Right renal cortex interstitium (tissue), 3 donors: ENCODE data around the gene HCN2. TPM values are rescaled to one million over a fixed set of nuclear protein-coding genes. Genes with fewer than 3 reads are reported as not detected.

Source experiments
- polyA plus RNA-seq, 3 donors: library from polyadenylated mRNA; unstranded; fragments of 120-200 nt; gene quantifications; one replicate each; pipeline ENCODE4 v1.2.1, GENCODE V29; 2013; ENCODE audit not compliant: insufficient read length in 3 of 3

Gene HCN2
- polyA plus RNA-seq, 3 donors: 0.17 to 0.25 (median 0.24) TPM

Other genes starting within 250 kb of the HCN2 start
- 10 to 100 TPM; 19.5 to 24.0 (median 22.0) TPM for gene MIER2, start 245.1 kb upstream of the HCN2 start, polyA plus RNA-seq
- gene C2CD4C, start 180.7 kb upstream of the HCN2 start, polyA plus RNA-seq: 1 to 10 TPM; 1.1 to 1.4 (median 1.2) TPM
- gene SHC2, start 128.8 kb upstream of the HCN2 start, polyA plus RNA-seq: 10 to 100 TPM; 21.5 to 25.9 (median 21.5) TPM
- gene MADCAM1, start 93.4 kb upstream of the HCN2 start, polyA plus RNA-seq: 1 to 10 TPM; 2.3 to 3.9 (median 2.3) TPM
- 1 to 10 TPM; 4.3 to 6.7 (median 5.8) TPM for gene TPGS1, start 82.4 kb upstream of the HCN2 start, polyA plus RNA-seq
- 10 to 100 TPM; 53.8 to 68.8 (median 55.4) TPM for gene CDC34, start 58.1 kb upstream of the HCN2 start, polyA plus RNA-seq
- gene GZMM, start 45.8 kb upstream of the HCN2 start, polyA plus RNA-seq: under 1 TPM in 1 of 3 donors, not detected in 2; 0.12 TPM
- gene BSG, start 17.3 kb upstream of the HCN2 start, polyA plus RNA-seq: 100 to 1,000 TPM; 377 to 439 (median 378) TPM
- 10 to 100 TPM; 55.5 to 58.1 (median 56.1) TPM for gene POLRMT, start 43.7 kb downstream of the HCN2 start, polyA plus RNA-seq
- under 1 TPM; 0.32 to 0.42 (median 0.35) TPM for gene FGF22, start 50.0 kb downstream of the HCN2 start, polyA plus RNA-seq
- gene RNF126, start 73.3 kb downstream of the HCN2 start, polyA plus RNA-seq: 10 to 100 TPM; 18.8 to 22.9 (median 21.4) TPM
- gene FSTL3, start 86.5 kb downstream of the HCN2 start, polyA plus RNA-seq: 10 to 100 TPM; 15.1 to 16.2 (median 16.2) TPM
- under 1 TPM; 0.13 to 0.19 (median 0.15) TPM for gene PRSS57, start 105.6 kb downstream of the HCN2 start, polyA plus RNA-seq
- gene PALM, start 119.1 kb downstream of the HCN2 start, polyA plus RNA-seq: 10 to 100 TPM; 62.7 to 78.6 (median 77.9) TPM
- 1 to 10 TPM; 6.4 to 7.6 (median 6.5) TPM for gene MISP, start 161.2 kb downstream of the HCN2 start, polyA plus RNA-seq
- 100 to 1,000 TPM; 356 to 395 (median 364) TPM for gene PTBP1, start 207.6 kb downstream of the HCN2 start, polyA plus RNA-seq
- 10 to 100 TPM in 2 of 3 donors, 1 to 10 TPM in 1; 9.5 to 12.3 (median 11.1) TPM for gene PLPPR3, start 232.1 kb downstream of the HCN2 start, polyA plus RNA-seq
- 1 to 10 TPM in 1 of 3 donors, under 1 TPM in 2; 0.31 to 1.1 (median 0.83) TPM for gene AZU1, start 238.0 kb downstream of the HCN2 start, polyA plus RNA-seq